ENCODE measurements around the gene SND1.

Gene SND1

DNA sequence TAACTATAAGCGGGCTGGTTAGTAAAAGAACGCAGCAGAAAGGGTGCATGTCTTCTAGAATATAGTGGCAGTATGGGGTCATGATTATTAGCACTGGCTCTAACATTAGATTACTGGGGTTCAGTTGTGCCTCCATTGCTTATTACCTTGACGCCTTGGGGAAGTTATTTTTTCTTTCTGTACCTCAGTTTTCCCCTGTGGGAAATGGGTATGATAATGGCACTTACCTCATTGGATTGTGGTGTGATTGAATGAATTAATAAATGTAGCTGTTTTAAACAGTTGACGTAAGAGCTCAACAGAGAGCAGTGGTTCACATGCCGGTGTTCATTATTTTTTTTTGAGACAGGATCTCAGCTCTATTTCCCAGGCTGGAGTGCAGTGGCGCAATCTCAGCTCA is 262.7 kb downstream of the SND1 start:
- DNase-seq = no peak

DNA sequence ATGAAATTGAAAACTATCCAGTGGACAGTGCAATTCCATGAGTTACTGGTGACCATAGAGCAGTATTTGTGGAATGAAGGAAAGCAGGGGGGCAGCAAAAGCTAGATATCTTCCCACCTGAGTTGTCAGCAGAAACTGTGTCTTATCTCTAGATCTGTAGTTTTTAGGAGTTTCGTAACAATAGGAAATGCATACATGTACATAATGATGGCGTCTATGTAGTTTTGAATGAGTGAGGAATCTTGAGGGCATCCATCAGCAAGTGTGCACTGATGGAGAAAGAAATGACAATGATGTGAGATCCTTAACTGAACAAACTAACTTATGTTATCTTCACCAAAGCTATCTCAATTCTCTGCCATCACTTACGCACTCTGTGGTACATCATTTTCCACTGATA is 264.7 kb downstream of the SND1 start:
- DNase-seq = no peak

DNA sequence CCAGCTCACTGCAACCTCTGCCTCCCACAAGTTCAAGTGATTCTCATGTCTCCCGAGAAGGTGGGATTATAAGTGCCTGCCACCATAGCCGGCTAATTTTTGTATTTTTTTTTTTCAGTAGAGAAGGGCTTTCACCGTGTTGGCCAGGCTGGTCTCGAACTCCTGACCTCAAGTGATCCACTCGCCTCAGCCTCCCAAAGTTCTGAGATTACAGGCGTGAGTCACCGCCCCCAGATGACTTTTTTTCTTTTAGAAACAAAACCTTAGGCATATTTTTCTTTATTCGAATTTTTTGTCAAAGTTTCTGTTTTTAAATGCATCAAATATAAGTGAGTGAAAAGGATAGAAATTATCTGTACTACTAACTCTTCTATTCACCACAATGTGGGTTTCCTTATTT is 266.1 kb downstream of the SND1 start:
- DNase-seq = no peak

DNA sequence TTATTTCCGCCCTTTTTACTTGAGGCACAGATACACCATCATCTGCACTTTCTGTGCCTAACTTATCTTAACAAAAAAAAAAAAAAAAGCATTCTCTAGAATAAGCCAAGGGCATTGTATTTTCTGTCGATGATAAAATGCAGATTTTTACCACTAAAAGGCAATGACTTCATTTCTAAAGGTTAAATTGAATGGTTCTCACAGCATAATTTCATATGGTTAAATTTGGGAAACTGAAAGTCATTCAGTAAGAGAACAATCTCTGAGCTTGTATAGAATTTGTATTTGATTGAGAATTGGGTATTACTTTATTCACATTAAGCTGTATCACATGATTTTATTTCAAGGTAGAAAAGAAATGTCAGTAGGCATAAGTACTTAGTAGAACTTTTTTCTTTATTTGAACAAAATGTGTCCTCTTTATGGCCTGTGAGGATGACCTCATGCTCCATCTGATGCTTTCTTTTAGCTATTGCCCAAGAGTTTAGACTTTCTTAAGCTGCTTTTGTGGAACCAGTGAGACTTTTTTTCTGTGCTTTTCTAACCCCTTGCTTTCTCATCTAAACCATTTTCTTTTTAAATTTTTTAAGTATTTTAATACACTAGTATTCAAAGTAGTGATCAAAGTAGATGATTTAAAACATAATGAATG is 268.9 kb downstream of the SND1 start:
- DNase-seq = no peak

DNA sequence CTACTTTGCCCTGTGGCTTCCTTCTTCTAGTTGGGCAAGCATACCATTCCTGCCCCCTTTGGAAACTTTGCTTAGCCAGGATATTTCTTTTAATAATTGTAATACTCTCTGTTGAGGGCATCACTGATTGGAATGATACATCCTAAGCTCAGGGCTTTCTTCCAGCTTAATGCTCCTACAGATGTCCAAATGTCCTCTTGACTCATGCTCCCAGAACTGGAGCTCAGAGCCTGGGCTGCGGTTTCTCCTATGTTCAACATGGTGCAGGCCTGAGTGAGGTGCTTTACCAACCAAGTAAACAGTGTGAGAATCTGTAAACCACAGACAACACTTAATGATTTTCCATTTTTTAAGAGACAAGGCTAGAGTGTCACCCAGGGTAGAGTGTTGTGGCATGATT is 270.7 kb downstream of the SND1 start:
- DNase-seq = no peak

DNA sequence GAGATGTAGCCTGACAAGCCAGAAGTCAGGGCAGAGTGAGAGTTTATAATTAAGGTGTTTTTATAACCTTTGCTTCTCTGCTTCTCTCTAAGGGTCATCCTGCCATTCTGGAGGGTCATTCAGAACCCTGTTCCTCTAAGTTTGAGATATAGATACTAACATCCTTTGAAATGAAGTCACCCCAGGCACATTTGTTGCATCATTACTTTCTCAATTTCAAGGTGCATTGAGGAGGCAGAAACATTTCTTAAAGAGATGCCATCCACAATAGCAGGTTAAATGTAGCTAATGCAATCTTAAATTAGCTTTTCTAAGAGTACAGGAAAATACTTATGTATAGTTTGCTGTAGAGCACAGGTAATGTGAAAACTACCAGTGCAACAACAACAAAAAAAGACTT is 272.9 kb downstream of the SND1 start:
- no peak for DNase-seq

DNA sequence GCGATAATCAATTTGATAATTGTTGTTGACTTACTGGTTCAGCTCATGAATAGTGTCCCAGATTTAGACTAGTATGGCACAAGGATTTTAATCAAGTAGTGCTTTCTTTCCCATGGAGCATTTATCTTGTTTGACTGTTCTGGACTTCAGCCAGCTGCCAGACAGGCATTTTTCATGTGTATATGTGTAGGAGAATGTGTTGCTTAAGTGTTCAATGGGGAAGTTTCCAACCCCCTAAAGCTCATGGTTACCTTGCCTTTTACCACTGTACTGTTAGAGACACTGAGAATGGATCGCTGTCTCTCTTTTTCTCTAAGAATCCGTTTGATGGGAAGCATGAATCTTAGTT is 275.3 kb downstream of the SND1 start:
- DNase-seq = no peak

DNA sequence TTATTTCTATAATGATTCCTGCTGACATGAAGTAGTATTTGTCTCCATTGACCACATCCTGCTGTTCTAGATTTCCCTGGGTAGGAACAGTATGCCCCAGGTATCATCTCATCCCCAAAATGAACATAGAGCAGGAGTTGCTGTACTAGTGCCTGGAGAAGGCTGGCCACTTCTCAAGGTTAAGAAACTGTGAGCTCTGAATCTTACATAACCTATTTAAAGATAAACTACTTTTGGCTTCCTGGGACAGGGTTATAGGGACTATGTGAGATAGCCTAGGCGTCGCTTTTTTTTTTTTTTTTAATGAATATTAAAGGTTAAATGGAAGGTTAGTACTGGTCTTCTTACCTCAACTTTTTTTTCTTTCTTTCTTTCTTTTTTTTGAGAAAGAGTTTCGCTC is 276.2 kb downstream of the SND1 start:
- DNase-seq = no peak

DNA sequence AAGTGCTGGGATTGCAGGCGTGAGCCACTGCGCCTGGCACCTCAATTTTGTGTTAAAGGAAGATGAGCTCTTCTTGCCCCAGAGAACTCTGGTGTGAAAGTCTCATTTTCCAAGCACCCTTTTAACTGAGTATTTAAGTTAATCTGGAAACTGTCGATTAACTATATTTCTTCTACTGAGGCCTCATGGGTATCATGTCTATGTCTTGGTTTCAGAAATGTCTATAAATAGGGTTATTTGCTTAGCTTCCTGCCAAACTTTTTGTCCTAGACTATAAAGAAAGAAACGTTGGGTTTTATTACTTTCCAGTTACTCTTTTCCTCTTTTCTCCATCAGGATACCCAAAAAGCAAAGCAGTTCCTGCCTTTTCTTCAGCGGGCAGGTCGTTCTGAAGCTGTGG is 276.9 kb downstream of the SND1 start:
- no peak for DNase-seq

DNA sequence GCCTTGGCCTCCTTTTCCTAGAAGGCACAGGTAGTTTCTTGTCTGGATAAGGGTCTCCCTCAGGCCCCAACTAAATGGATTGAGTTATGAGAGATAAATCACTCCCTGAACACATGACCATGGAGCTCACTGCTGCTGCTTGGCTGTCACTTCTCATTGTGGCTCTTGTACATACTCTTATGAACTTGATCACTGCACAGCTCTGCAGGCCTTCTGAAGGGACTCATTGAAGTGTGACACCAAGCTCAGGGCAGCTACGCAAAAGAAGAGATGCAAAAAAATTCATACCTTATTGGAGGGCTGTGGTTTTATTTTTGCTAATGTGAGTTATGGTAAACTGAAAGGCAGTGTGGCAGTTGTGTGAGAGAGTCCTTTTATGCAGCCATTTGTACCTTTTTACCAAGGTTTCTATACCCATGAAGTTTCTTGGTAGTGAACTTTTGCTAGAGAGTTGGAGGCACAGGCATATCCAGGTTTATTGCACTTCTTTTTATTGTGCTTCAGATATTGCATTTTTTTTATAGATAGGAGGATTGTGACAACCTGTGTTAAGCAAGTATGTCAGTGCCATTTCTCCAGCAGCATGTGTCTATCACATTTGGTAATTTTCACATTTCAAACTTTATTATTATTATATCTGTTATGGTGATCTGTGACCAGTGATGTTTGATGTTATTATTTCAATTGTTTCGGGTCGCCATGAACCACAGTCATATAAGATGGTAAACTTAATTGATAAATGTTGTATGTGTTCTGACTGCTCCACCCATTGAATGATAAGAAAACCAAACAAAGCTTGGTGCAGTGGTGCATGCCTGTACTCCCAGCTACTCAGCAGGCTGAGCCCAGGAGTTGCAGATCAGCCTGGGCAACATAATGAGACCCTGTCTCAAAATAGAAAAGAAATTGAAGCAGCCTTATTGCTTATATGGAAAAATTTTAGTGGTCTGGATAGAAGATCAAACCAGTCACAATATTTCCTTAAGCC is 278.6 kb downstream of the SND1 start:
- DNase-seq = no peak

DNA sequence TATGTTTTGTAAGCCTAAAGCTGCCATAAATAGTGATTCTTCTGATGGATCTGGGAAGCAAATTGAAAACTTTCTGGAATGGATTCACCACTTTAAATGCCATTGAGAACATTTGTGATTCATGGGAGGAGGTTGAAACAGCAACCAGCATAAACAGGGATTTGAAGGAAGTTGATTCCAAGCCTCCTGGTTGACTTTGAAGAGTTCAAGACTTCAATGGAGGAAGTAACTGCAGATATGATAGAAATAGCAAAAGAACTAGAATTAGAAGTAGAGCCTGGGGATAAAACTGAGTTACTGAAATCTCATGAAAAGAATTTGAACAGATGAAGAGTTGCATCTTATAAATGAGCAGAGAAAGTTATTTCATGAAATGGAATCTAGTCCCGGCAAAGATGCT is 280.1 kb downstream of the SND1 start:
- DNase-seq = no peak

DNA sequence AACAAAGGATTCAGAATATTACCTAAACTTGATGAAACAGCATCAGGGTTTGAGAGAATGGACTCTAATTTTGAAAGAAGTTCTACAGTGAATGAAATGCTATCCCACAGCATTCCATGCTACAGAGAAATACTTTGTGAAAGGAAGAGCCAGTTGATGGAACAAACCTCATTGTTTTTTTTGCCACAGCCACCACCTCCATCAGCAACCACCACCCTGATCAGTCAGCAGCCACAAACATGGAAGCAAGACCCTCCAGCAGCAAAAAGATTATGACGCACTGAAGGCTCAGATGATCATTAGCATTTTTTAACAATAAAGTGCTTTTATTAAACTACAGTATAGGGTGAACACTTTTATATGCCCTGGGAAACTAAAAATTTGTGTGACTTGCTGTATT is 280.5 kb downstream of the SND1 start:
- no peak for DNase-seq

DNA sequence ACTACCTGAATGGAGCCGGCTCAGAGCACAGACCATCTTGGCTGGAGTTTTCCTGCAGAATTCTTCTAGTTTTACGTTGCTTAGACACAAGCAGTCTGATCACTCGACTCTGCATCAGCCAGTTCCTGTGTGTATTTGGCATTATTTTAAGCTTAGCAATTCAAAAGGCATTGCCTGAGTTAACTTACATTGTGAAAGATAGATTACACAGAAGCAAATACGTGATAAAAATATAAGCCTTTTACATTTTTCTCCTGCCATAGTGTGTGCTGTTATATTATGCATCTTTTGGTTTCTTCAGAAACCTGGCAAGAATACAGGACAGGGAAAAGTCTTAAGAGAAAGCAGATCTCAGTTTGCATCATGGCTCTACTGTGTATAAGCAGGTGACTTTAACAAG is 281.2 kb downstream of the SND1 start:
- DNase-seq = no peak

DNA sequence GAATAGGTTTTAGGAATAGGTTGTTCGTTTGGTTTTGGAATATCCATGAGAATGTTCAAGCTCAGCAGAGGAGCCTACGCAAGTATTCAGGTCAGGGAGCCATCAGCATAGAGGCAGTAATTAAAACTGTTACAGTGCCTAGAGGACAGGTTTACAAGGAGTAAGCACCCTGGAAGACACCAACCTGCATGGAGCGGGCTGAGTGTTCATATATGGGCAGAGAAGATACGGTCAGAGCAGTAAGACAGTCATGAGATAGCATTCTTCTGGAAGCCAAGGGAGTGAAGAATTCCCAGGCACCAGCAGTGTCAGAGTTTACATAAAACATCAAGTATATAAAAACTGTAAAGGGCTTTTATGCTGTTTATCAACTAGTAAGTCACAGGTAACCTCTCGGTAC is 282.7 kb downstream of the SND1 start:
- DNase-seq = no peak

DNA sequence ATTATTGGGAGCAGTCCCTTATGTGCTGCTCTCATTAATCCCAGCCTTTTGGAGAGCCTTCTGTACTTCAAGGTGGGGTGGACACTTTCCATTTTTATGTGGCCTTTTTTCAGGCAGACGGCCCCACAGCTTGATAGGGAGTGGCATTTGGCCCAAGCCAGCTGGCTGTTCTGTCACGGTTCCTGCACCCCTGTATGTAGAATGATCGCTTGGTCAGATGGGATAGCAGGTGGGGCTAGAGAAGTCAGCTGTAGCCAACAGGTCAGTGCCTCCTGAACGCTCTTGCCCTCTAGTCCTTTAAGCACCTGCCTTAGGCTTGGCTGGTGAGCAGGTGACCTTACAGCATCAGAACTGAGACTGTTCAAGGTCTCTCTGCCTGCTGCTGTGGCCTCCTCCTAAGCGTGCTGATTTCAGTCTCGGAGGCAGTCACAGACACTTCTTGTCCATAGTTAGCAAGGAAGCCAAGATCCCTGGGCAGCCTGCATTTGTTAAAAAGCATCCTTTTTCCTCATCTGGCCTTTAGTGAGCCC is 283.9 kb downstream of the SND1 start:
- no peak for DNase-seq

DNA sequence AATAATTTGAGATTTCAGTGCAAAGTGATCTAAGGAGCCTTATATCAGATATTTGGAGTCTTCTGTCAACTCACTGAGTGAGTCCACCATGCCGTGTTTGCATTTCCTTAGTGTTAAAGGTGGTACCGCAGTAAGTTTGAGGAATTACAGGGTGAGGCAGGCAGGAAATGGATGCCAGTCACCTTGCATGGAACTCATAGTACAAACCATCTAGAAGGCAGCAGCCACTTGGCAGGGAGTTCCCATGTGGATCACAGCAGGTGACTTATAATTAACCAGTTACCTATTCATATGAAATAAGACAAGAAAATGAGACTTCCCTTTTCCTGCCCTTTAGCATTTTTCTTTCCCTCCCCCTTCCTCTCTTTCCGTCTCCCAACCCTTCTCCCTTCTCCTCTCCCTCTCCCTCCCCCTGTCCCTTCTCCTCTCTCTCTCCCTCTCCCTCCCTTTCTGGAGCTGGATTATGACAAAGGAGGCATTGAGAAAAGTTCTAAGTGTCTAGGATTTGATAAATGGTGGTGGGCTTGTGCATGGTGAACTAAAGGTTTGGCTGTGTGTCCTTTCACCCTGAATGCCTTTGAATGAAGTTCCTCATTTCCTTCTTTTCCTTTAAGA is 285.2 kb downstream of the SND1 start:
- no peak for DNase-seq

DNA sequence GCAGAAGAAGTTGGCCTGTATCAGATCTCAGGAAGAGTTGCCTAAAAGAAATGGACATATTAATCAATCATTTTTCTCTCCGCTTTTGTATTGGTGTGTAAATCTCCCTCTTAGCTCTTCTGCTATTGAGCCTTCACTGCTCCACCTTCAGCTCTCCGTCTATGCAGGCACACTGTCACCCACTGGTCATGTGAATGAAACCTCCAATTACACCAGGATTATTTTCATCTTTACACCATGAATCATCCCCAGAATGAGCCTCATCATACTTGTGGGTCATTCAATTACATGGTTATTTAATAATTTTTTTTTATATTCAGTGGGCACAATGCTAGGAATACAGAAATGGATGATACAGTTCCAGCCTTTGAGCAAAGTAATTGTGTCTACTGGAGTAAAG is 286.6 kb downstream of the SND1 start:
- no peak for DNase-seq

DNA sequence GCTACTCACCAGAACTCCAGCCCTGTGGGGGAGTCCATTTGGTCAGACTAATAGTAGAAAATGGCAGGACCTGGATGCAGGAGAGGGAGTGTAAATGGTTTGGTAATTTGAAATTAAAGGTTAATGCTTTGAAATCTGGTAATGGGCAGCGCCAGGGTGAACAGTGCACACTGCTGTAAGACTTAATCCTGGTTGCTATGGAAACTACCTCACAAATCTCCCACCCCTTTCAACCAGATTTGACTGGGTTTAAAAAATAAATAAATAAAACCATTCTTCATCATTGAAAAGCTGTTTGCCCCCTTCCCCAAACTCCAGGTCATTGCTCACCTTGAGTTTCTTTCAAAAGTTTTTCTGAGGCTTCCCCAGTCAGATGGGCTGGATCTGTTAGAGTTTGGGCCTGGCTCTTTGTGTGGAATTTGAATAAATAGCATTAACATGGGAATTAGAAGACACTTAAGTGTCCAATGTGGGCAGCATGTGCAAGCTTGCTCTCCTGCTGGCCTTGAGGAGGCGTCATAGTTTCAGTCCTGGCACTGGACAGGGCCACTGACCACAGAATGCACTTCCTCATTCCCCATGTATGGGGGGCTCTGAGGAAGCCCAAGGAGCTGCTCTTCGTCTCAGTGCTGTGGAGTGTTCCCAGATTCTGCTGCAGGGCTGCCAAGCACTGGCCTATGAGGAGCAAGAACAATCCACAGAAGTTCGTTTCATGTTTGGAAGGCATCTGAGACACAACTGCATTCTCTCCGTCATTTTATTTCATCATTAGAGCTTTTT is 288.6 kb downstream of the SND1 start:
- no peak for DNase-seq

DNA sequence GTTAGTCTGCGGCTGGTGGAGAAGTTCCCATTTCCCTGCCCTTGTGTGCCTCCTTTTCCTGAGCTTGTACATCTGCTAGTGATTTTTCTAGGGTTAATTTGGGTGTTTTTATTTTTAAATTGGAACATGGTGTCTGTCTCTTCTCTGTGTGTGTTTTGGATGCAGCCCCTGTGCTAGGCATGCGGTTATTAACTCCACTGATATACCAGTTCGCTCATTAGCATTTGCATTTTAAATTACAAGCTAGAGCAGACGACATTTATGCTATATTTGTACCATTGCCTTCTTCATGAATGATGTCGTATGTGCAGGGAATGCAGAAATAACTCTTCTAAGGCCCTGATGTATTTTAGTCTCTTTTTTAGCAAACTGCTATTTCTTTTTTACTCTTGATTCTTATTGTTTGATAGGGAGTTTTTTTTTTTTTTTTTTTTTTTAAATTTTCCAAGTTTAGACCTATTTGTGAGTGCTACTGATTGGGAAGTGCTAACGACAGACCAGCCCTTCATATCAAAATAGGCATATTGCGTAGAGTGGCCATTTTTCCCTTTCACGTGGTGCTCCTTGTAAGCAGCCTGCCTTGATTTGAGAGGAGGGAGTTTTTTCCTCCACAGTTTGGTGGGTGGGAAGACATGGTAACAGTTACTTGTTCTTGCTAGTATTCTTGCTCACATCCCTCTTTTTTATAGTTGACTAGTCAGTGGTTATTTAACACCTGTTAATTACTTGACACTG is 289.6 kb downstream of the SND1 start:
- no peak for DNase-seq

DNA sequence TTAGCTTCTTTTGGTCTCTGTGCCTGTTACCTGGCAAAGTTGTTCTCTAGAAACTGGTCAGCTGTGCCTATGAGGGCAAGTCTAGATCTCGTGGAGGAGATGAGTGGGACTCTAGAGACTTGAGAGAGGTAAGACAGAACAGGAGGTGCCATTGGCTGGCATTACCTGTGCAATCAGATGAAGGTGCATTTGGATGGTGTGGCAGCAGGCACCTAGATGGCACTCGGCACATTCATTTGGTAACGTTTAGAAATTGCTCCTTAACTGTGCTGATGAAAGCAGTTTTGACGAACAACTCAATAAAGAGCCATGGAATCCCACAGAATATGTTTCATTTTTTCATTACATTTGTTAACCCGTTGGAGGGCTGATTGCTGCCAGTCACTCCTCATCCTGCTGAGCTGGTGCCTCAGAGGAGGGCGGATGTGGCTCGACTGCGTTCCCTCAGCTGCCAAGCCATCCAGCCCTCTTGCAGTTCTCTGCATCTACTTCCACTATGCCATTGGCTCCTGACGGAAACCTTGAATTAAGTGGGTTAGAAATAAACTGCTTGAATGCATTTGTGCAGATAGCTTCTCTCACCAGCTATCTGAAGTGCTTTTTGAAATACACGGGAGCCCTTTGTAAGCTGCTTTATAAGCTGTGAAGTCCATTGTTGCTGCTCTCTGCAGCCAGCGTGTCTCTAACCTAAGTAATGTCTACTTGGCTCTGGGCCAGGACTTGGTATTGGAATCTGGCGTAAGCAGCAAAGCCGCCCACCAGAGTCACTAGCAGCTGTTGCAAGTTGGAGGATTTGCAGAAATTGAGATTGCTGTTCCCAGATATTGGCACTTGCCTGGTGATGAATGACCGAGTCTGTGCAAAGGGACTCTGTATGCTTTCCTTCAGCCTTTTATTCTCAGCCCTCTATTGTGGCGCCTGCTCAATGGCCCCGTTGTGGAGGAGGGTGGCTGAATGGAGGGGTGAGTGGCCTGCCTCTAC is 291.8 kb downstream of the SND1 start:
- DNase-seq = no peak

DNA sequence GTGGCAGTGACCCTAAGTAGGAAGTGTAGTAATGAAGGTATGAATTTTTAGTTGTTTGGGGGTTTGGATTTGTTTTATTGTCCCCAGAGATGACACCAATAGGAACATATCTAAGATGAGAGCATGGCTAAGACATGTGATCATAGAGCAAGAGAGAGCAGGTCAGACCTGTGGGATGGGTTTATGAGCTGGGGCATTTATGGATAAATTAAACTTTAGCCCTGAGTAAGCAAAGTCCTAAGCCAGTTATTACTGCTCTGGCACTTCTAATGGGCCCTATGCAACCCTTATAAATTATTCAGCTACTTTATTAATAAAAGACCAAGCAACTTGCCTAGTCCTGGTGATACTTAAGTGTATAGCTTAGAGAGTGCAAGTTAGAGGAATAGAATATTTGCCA is 294.1 kb downstream of the SND1 start:
- no peak for DNase-seq
